Fibroblast of mammary gland (primary cell): ENCODE measurements around the gene PRMT1.
"Not testable (repeated sequence)": the region's sequence is repeated elsewhere in the genome, so short reads cannot be mapped to it uniquely, and the experiment has no call there.

Source experiments
- DNase-seq: peaks from one replicate; pipeline ENCODE4 v3.0.0-alpha.2; 2010; ENCODE audit warnings: low read depth
- H3K4me3 ChIP-seq: 2 replicates; pipeline ENCODE4 v1.5.1; 2011; ENCODE audit warnings: low read depth, mild to moderate bottlenecking, low read length, moderate library complexity; ENCODE audit not compliant: control insufficient read depth
- CTCF ChIP-seq: conservative IDR thresholded peaks from 2 replicates; pipeline ENCODE4 v1.5.1; 2011; ENCODE audit warnings: low read depth, low read length, inconsistent platforms; ENCODE audit not compliant: control insufficient read depth, insufficient read depth

Gene PRMT1

GRCh38 chr19:49677231-49677900 is at the start of gene PRMT1:
PRMT1 (plus strand) TSS chr19:49677271; CDS start chr19:49677281, 10 bp downstream.
- peak within 1 kb of the TSS; percentile 96 for H3K4me3 ChIP-seq
- no peak for DNase-seq
- TF ChIP-seq CTCF = no peak

- TF ChIP-seq CTCF = no peak
- H3K4me3 ChIP-seq = no peak overlapping the region
- no peak for DNase-seq
Observed at GRCh38 chr19:49629659-49630058, 47.4 kb upstream of the PRMT1 start.

- H3K4me3 ChIP-seq = no peak overlapping the region
- DNase-seq = no peak
- no peak for TF ChIP-seq CTCF
Observed at GRCh38 chr19:49631014-49631588, 46.0 kb upstream of the PRMT1 start.

GRCh38 chr19:49631610-49632192 is 45.4 kb upstream of the PRMT1 start:
- no peak for DNase-seq
- H3K4me3 ChIP-seq = no peak overlapping the region
- TF ChIP-seq CTCF = no peak

GRCh38 chr19:49632576-49632975 is 44.5 kb upstream of the PRMT1 start:
- H3K4me3 ChIP-seq = no peak overlapping the region
- DNase-seq = no peak
- TF ChIP-seq CTCF = no peak

- H3K4me3 ChIP-seq, DNase-seq: not testable (repeated sequence)
Observed at GRCh38 chr19:49633273-49633672, 43.8 kb upstream of the PRMT1 start.

GRCh38 chr19:49635530-49636232 is 41.4 kb upstream of the PRMT1 start:
- peak; percentile 20 for DNase-seq
- no peak for TF ChIP-seq CTCF
- no peak overlapping the region for H3K4me3 ChIP-seq
